IgD-negative memory B cell (primary cell): ENCODE measurements around the gene TGFBRAP1. TPM values are rescaled to one million over a fixed set of nuclear protein-coding genes. Genes with fewer than 3 reads are reported as not detected.

Experiments used
- H3K27ac Mint-ChIP-seq, 3 donors: one replicate each; pipeline ENCODE4 v1.8.0; 2020 to 2022; ENCODE audit warnings: mild to moderate bottlenecking in 3 of 3, mixed read lengths in 3 of 3, moderate library complexity in 1 of 3
- H3K27me3 Mint-ChIP-seq: one replicate; pipeline ENCODE4 v1.8.0; 2021; ENCODE audit warnings: mixed read lengths
- H3K36me3 Mint-ChIP-seq: one replicate; pipeline ENCODE4 v1.8.0; 2020; ENCODE audit warnings: mild to moderate bottlenecking, mixed read lengths
- H3K4me1 Mint-ChIP-seq, 3 donors: one replicate each; pipeline ENCODE4 v1.8.0; 2020 to 2022; ENCODE audit warnings: mixed read lengths in 3 of 3, mild to moderate bottlenecking in 1 of 3
- H3K4me3 Mint-ChIP-seq, 4 donors: one replicate each; pipeline ENCODE4 v1.8.0; 2020 to 2022; ENCODE audit warnings: mild to moderate bottlenecking in 4 of 4, mixed read lengths in 4 of 4, moderate library complexity in 3 of 4
- H3K9me3 Mint-ChIP-seq, 3 donors: one replicate each; pipeline ENCODE4 v1.8.0; 2020 to 2021; ENCODE audit warnings: mixed read lengths in 3 of 3, mild to moderate bottlenecking in 1 of 3
- polyA plus RNA-seq: library from polyadenylated mRNA; unstranded; fragments of 300-500 nt; fragmentation: Illumina TruSeq; gene quantifications from one replicate; pipeline ENCODE4 v1.2.3, GENCODE V29; 2021

The TGFBRAP1 gene
- polyA plus RNA-seq, 1 donor from 2014 or later, result 23.2 TPM

DNA sequence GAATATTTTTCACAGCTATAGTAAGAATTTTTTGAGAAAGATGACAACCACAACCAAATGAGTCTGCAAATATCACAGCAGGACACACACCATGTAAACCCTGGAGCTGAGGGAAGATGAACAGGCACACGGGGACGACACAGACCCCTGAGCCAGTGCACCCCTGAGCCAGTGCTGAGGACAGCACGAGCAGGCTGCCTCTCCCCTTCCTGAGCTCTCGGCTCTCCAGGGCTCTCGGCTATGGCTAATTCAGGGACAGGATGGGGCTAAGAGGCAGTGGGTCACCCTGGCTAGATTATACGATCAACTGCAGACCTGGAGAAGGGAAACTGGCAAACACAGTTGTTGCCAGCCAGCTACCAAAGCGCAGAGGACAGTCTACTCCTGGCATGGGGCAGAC, 41.4 kb downstream of the TGFBRAP1 start:
- no peaks in the 10 kb centered on the region for H3K9me3 Mint-ChIP-seq
- H3K36me3 Mint-ChIP-seq, result peaks cover 4% of the 10 kb centered on the region
- H3K4me1 Mint-ChIP-seq, result peaks cover 0 to 3% (median 0%) of the 10 kb centered on the region in 3 donors
- H3K4me3 Mint-ChIP-seq, result no peak overlapping the region
- no peaks in the 10 kb centered on the region for H3K27me3 Mint-ChIP-seq
- peak overlapping the region in 1 of 3 donors; percentile 46 for H3K27ac Mint-ChIP-seq

DNA sequence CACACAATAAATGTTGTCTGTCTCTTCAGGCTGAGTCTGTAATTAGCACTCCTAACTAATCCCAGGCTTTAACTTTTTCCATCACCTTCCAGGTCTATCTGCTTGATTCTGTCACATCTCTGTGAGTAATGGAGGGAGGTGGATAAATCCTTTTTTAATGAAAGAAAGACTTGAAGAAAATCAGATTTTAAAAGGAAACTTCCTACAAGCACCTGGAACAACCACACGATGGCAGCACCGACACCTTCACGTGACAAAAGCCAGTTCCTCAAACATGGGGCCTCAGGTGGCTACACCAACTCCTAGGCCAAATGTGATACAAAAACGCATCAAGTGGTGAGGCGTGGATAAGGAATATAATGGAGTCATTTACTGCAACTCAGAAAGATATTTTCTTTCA, 41.8 kb downstream of the TGFBRAP1 start:
- no peak overlapping the region for H3K4me3 Mint-ChIP-seq
- H3K4me1 Mint-ChIP-seq, result peaks cover 0 to 3% (median 0%) of the 10 kb centered on the region in 3 donors
- H3K27me3 Mint-ChIP-seq, result no peaks in the 10 kb centered on the region
- H3K36me3 Mint-ChIP-seq, result peaks cover 4% of the 10 kb centered on the region
- H3K27ac Mint-ChIP-seq, result peak overlapping the region in 2 of 3 donors; percentile 46 to 65
- H3K9me3 Mint-ChIP-seq, result no peaks in the 10 kb centered on the region

- Mint-ChIP-seq H3K27me3 (no peaks in the 10 kb centered on the region), H3K4me1 (peaks cover 0 to 3% (median 0%) of the 10 kb centered on the region in 3 donors), H3K27ac (no peak overlapping the region), H3K36me3 (peaks cover 4% of the 10 kb centered on the region), H3K4me3 (no peak overlapping the region), H3K9me3 (no peaks in the 10 kb centered on the region)
These were observed 46.0 kb downstream of the TGFBRAP1 start for GRCh38 chr2:105283532-105283931.

GRCh38 chr2:105280281-105280680, 49.3 kb downstream of the TGFBRAP1 start:
- Mint-ChIP-seq H3K9me3 (no peaks in the 10 kb centered on the region), H3K4me1 (no peaks in the 10 kb centered on the region), H3K4me3 (no peak overlapping the region), H3K27me3 (no peaks in the 10 kb centered on the region), H3K27ac (no peak overlapping the region), H3K36me3 (peaks cover 6% of the 10 kb centered on the region)

GRCh38 chr2:105279126-105279525, 50.4 kb downstream of the TGFBRAP1 start:
- no peaks in the 10 kb centered on the region for H3K9me3 Mint-ChIP-seq
- H3K36me3 Mint-ChIP-seq, result peaks cover 8% of the 10 kb centered on the region
- no peaks in the 10 kb centered on the region for H3K4me1 Mint-ChIP-seq
- no peaks in the 10 kb centered on the region for H3K27me3 Mint-ChIP-seq
- peak overlapping the region in 1 of 3 donors; percentile 16 for H3K27ac Mint-ChIP-seq
- no peak overlapping the region for H3K4me3 Mint-ChIP-seq

GRCh38 chr2:105278654-105279053, 50.9 kb downstream of the TGFBRAP1 start:
- Mint-ChIP-seq H3K36me3 (peaks cover 8% of the 10 kb centered on the region), H3K27me3 (no peaks in the 10 kb centered on the region), H3K27ac (no peak overlapping the region), H3K4me3 (no peak overlapping the region), H3K9me3 (no peaks in the 10 kb centered on the region), H3K4me1 (no peaks in the 10 kb centered on the region)

GRCh38 chr2:105274046-105274445, 55.5 kb downstream of the TGFBRAP1 start:
- H3K27ac Mint-ChIP-seq, result no peak overlapping the region
- H3K9me3 Mint-ChIP-seq, result no peaks in the 10 kb centered on the region
- H3K36me3 Mint-ChIP-seq, result peaks cover 11% of the 10 kb centered on the region
- no peaks in the 10 kb centered on the region for H3K27me3 Mint-ChIP-seq
- H3K4me3 Mint-ChIP-seq, result peak overlapping the region in 1 of 4 donors; percentile 17
- no peaks in the 10 kb centered on the region for H3K4me1 Mint-ChIP-seq

DNA sequence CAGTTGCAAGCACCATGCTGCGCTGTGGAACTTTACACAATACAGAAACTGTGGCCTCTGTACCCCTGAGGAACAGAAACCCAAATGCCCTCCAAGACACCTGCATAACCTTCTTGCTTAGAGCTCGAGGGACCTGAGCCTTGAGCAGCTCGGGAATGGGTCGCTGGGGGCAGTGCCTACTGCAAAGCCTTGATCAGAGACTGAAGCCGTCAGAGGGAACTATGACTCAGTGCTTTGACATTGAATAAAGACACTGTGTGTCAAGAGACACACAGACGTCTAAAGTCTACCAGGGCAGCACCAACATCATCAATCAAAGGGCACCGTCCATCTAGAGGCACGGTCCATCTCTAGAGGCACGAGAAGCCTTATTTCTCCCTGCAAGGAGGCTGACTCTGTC, 57.4 kb downstream of the TGFBRAP1 start:
- Mint-ChIP-seq H3K4me3 (no peak overlapping the region), H3K4me1 (no peaks in the 10 kb centered on the region), H3K27ac (no peak overlapping the region), H3K36me3 (peaks cover 9% of the 10 kb centered on the region), H3K9me3 (no peaks in the 10 kb centered on the region), H3K27me3 (no peaks in the 10 kb centered on the region)

- Mint-ChIP-seq H3K9me3 (no peaks in the 10 kb centered on the region), H3K4me1 (no peaks in the 10 kb centered on the region), H3K27me3 (no peaks in the 10 kb centered on the region), H3K27ac (no peak overlapping the region), H3K4me3 (no peak overlapping the region), H3K36me3 (peaks cover 9% of the 10 kb centered on the region)
These were observed 58.0 kb downstream of the TGFBRAP1 start for GRCh38 chr2:105271393-105272045.

- no peaks in the 10 kb centered on the region for H3K4me1 Mint-ChIP-seq
- H3K27ac Mint-ChIP-seq, result no peak overlapping the region
- H3K27me3 Mint-ChIP-seq, result no peaks in the 10 kb centered on the region
- no peaks in the 10 kb centered on the region for H3K9me3 Mint-ChIP-seq
- H3K4me3 Mint-ChIP-seq, result no peak overlapping the region
- peaks cover 7% of the 10 kb centered on the region for H3K36me3 Mint-ChIP-seq
These were observed 60.1 kb downstream of the TGFBRAP1 start for GRCh38 chr2:105269426-105269825.

DNA sequence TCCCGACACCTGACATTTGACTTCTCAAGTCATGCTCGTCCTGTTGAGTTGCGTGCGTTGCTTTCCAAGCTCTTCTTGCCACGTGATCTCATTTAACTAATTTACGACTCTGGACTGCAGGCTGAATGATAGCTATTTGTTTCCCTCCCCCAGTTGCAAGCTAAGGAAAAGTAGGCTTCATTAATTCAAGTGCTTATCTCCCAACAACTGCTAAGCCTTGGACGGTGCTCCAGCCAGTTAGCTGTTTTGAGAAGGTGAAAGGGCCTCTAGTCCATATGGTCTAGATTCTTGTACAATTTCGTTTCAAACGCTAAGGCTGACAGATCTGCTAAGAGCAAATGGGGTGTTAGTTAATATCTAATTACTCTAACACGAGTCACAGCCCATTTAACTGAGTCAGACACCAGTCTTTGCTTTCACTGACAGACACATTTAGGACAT, 66.9 kb downstream of the TGFBRAP1 start:
- H3K27ac Mint-ChIP-seq, result no peak overlapping the region
- H3K27me3 Mint-ChIP-seq, result no peaks in the 10 kb centered on the region
- no peaks in the 10 kb centered on the region for H3K4me1 Mint-ChIP-seq
- peaks cover 4% of the 10 kb centered on the region for H3K36me3 Mint-ChIP-seq
- no peaks in the 10 kb centered on the region for H3K9me3 Mint-ChIP-seq
- H3K4me3 Mint-ChIP-seq, result no peak overlapping the region

GRCh38 chr2:105261061-105261460, 68.5 kb downstream of the TGFBRAP1 start:
- Mint-ChIP-seq H3K4me1 (no peaks in the 10 kb centered on the region), H3K27ac (peak overlapping the region in 1 of 3 donors; percentile 27), H3K4me3 (no peak overlapping the region), H3K27me3 (no peaks in the 10 kb centered on the region), H3K9me3 (no peaks in the 10 kb centered on the region), H3K36me3 (peaks cover 4% of the 10 kb centered on the region)

- Mint-ChIP-seq H3K36me3 (peaks cover 2% of the 10 kb centered on the region), H3K4me3 (no peak overlapping the region), H3K9me3 (no peaks in the 10 kb centered on the region), H3K27ac (no peak overlapping the region), H3K27me3 (no peaks in the 10 kb centered on the region), H3K4me1 (no peaks in the 10 kb centered on the region)
These were observed 70.6 kb downstream of the TGFBRAP1 start for GRCh38 chr2:105258835-105259350.

GRCh38 chr2:105257981-105258380, 71.6 kb downstream of the TGFBRAP1 start:
- Mint-ChIP-seq H3K4me1 (no peaks in the 10 kb centered on the region), H3K9me3 (no peaks in the 10 kb centered on the region), H3K27me3 (no peaks in the 10 kb centered on the region), H3K27ac (no peak overlapping the region), H3K4me3 (no peak overlapping the region), H3K36me3 (peaks cover 2% of the 10 kb centered on the region)

DNA sequence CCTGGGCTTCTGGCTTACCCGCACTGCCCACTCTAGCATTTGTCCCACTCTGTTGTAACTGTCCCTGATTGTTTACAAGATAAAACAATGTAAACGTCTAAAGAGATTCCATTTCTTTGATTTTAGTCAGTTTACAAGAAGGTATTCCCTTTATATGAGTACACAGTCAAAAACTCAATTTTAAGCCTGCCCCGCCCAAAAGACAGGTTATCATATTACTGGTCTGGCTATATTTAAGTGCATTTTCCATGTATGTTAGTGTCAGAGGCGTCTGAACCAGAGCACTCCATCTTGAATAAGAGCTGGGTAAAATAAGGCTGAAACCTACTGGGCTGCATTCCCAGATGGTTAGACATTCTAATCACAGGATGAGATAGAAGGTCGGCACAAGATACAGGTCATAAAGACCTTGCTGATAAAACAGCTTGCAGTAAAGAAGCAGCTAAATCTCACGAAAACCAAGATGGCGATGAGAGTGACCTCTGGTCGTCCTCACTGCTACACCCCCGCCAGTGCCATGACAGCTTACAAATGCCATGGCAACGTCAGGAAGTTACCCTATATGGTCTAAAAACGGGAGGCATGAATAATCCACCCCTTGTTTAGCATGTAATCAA, 73.0 kb downstream of the TGFBRAP1 start:
- Mint-ChIP-seq H3K27ac (no peak overlapping the region), H3K9me3 (no peaks in the 10 kb centered on the region), H3K27me3 (no peaks in the 10 kb centered on the region), H3K4me1 (no peaks in the 10 kb centered on the region), H3K36me3 (peaks cover 5% of the 10 kb centered on the region), H3K4me3 (peak overlapping the region in 1 of 4 donors; percentile 49)

DNA sequence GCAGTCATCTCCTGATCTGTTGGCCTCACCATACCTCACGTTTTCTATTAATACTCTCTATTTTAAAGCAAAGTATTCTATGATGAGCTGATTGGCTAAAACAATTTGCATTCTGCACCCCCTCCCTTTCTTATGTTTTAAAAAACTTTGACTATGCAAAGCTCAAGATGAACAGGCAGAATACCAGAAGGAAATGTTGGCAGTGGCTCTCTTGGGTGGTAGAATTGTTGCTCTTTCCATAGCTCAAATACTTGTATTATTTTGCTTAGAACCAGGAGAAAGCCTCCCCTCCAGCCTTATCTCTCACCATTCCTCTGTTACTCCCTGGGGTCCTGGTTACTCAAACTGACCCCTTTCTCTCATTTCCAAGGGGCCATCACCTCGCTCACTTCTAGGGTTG, 73.6 kb downstream of the TGFBRAP1 start:
- Mint-ChIP-seq H3K4me3 (peak overlapping the region in 1 of 4 donors; percentile 49), H3K9me3 (no peaks in the 10 kb centered on the region), H3K27ac (no peak overlapping the region), H3K27me3 (no peaks in the 10 kb centered on the region), H3K36me3 (peaks cover 5% of the 10 kb centered on the region), H3K4me1 (no peaks in the 10 kb centered on the region)
